Measurements from ENCODE around the gene TFEC.
"Not testable (repeated sequence)": the region's sequence is repeated elsewhere in the genome, so short reads cannot be mapped to it uniquely, and the experiment has no call there.

TFEC gene

GRCh38 chr7:116030651-116031276, at the start of gene TFEC:
Gene TFEC, minus strand, starts transcription at chr7:116030763. Its CDS starts 46,322 bp downstream, at chr7:115984441.
- peak; percentile 11 for DNase-seq (ENCODE audit: low spot score)

GRCh38 chr7:116075351-116076145, 45.0 kb upstream of the TFEC start:
- no peak for DNase-seq (ENCODE audit: low spot score)

GRCh38 chr7:116071629-116072028, 41.1 kb upstream of the TFEC start:
- no peak for DNase-seq (ENCODE audit: low spot score)

GRCh38 chr7:116064179-116064578, 33.6 kb upstream of the TFEC start:
- no peak for DNase-seq (ENCODE audit: low spot score)

GRCh38 chr7:116062666-116063065, 32.1 kb upstream of the TFEC start:
- no peak for DNase-seq (ENCODE audit: low spot score)

GRCh38 chr7:116052006-116052405, 21.4 kb upstream of the TFEC start:
- DNase-seq (ENCODE audit: low spot score): no peak

GRCh38 chr7:116047261-116047660, 16.7 kb upstream of the TFEC start:
- not testable (repeated sequence) for DNase-seq (ENCODE audit: low spot score)

- no peak for DNase-seq (ENCODE audit: low spot score)
Observed at GRCh38 chr7:116045532-116045931, 15.0 kb upstream of the TFEC start.

GRCh38 chr7:116041615-116042014, 11.1 kb upstream of the TFEC start:
- no peak for DNase-seq (ENCODE audit: low spot score)

GRCh38 chr7:116037401-116037800, 6.8 kb upstream of the TFEC start:
- no peak for DNase-seq (ENCODE audit: low spot score)

- no peak for DNase-seq (ENCODE audit: low spot score)
Observed at GRCh38 chr7:116034411-116034810, 3.8 kb upstream of the TFEC start.

- DNase-seq (ENCODE audit: low spot score): no peak
Observed at GRCh38 chr7:116032886-116033285, 2.3 kb upstream of the TFEC start.

- no peak for DNase-seq (ENCODE audit: low spot score)
Observed at GRCh38 chr7:116028787-116029186, 1.8 kb downstream of the TFEC start.

- no peak for DNase-seq (ENCODE audit: low spot score)
Observed at GRCh38 chr7:116027786-116028185, 2.8 kb downstream of the TFEC start.

GRCh38 chr7:116024826-116025809, 5.4 kb downstream of the TFEC start:
- DNase-seq (ENCODE audit: low spot score): peak; percentile 38

GRCh38 chr7:116021237-116021636, 9.3 kb downstream of the TFEC start:
- no peak for DNase-seq (ENCODE audit: low spot score)

- no peak for DNase-seq (ENCODE audit: low spot score)
Observed at GRCh38 chr7:116018731-116019130, 11.8 kb downstream of the TFEC start.

GRCh38 chr7:116013675-116014074, 16.9 kb downstream of the TFEC start:
- no peak for DNase-seq (ENCODE audit: low spot score)

- no peak for DNase-seq (ENCODE audit: low spot score)
Observed at GRCh38 chr7:116011584-116011983, 19.0 kb downstream of the TFEC start.

- DNase-seq (ENCODE audit: low spot score): not testable (repeated sequence)
Observed at GRCh38 chr7:116004762-116005161, 25.8 kb downstream of the TFEC start.

- no peak for DNase-seq (ENCODE audit: low spot score)
Observed at GRCh38 chr7:115997221-115997620, 33.3 kb downstream of the TFEC start.

- no peak for DNase-seq (ENCODE audit: low spot score)
Observed at GRCh38 chr7:115995701-115996100, 34.9 kb downstream of the TFEC start.

All from Ammon's horn (tissue), 1 donor.